Stimulated activated naive CD8-positive, alpha-beta T cell treated with anti-CD3 and anti-CD28 coated beads, Interleukin-15, Interleukin-2, amounts not matched to agents 100 U/mL and 50 U/mL, for 24 hours (primary cell): ENCODE data around the gene CDH8.
"Not testable (repeated sequence)": the region's sequence is repeated elsewhere in the genome, so short reads cannot be mapped to it uniquely, and the experiment has no call there.

ENCODE experiments used
- ATAC-seq: fragments of 150-1000 bp; cut with Tn5 transposase; one replicate; pipeline ENCODE4 v1.10.0; 2021
- DNase-seq: peaks from one replicate; pipeline ENCODE4 v3.0.0; 2021

Gene CDH8

DNA sequence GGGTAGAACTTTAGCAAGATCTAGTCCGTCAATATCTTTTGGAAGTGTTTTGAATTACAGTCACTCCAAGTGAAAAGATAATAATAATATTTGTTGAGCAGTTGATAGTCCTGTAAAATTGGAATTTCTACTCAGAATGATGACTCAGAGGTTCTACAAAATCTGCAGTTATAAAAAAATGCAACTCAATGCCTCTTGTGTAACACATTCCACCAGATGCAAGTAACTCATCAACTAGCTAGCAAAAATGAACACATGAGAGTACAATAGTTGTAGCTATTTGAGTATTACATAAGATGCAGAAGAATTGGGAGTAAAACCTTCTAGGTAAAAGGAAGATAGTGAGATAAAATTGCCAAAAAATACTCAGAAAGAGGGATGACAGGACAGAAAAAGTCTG lies 177.2 kb downstream of the CDH8 start:
- DNase-seq (no peak), ATAC-seq (no peak)

DNA sequence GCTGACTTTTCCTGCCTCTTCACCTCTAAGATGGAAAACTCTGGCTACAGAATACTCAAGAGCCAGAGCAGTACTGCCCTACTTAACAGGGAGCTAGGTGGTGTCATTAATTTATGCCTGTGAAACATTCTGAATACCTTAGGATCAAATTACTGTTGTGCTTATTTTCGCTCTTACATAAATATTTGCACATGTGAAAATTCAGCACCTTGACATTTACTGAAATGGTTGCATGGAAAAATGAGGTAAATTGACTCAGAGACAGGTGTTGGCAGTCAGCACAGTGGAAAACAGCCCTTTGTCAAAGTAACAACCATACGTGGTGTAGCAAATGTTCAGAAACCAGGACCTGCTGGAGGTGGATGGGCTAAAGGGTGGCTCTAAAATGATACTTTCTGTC lies 193.6 kb downstream of the CDH8 start:
- no peak for ATAC-seq
- DNase-seq = no peak

DNA sequence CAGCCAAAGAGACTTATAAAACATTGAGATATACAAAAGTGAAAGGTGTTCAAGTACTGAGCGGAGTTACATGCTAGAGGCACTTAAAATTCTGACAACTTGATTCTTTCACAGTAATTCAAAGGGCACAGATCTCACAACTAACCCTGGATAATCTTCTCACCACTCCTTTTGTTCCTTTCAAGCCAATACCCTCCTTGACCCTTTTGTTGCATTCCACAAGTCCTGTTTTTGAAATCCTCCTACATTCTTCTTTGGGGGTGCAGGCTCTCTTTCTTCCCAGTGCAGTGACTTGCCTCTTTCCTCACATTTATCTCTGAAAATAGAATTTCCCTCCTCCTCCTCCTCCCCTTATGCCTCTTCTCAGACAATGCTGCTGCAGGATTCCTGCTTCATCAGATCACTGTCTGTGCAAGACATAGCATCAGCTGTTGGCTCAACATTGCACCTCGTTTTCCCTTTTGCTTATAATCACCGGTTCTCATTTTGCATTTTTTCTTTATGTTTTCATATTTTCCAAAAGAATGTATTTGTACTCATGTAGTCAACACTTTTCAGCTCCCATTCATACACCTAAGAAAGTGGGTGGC lies 199.3 kb downstream of the CDH8 start:
- ATAC-seq = no peak
- DNase-seq = no peak

DNA sequence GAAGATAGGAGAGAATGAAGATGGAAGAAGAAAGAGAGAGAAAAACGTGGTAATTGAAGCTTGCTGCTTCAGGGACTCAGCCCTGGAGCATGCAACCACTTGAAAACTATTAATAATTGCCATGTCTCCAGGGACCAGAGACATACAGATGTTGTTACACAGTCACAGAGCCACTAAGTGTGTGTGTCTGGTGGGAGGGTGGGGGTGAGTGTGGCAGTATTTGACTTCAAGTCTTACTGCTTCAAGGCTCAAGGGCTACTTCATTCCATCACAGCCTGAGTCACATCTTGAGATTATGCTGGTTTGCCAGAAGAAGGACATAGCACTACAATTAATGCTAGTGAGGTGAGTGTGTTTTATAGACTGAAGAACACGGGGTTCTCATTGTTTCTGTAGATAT lies 202.2 kb downstream of the CDH8 start:
- ATAC-seq = no peak

DNA sequence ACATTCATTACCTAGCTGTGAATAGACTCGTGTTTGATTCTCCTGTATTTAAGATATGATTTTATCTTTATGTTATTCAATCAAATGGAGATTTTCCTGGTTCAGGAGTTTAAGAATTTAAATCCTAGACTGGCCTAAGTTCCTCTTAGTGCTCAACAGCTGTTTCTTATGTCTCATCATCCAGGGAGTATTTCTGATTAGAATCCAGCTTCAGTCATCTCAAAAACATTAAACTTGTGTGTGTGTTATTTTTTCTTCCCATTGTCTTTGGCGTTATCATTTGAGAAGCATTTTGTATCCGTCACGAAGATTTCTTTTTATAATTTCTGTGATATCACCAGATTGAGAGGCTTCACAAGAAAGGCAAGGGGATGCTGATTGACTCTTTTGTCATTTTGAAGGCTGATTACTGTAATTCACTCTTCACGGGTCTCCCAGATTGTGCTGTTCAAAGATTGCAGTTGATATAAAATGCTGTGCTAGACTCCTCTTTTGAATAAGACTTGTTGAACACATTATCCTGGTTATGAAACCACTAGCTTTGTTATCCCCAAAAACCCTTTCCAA lies 204.8 kb downstream of the CDH8 start:
- no peak for DNase-seq
- no peak for ATAC-seq

More for the DNA sequence above, 202.2 kb downstream of the CDH8 start:
- no peak for DNase-seq

DNA sequence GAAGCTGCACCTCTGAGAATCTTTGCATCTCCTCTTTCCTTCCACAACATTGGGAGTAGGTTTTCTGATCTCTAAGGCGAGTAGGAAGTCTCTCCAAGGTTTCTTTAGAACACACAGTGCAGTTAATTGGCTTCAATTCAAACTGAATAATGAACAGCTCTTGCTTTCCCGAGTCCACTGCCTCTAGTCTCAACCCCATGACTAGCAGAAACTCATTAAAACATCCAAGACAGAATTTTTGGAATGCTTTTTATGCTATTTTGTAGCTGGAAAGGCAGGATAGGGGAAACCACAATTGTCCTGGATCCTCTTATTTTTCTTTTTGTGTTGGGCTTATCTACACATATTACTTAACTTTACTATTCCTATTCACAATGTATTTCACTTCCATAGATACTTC lies 206.6 kb downstream of the CDH8 start:
- no peak for DNase-seq
- no peak for ATAC-seq

DNA sequence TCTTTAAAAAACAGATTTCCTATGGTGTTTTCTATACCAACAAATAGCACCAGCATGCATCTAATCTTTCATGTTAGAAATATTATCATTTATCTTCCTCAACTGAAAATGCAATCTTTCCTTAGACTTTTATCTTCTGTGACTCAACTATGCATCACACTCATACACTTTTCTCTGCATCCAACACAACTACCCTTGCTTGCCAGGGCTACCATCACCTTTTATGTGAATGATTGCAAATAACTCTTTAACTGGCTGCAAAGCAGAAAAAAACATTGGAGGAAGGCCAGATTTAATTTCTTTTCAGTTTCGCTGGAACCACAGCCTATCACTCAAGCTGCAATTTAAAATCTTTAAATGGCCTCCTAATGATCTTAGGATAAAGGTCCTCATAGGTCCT lies 212.9 kb downstream of the CDH8 start:
- ATAC-seq (no peak), DNase-seq (no peak)

DNA sequence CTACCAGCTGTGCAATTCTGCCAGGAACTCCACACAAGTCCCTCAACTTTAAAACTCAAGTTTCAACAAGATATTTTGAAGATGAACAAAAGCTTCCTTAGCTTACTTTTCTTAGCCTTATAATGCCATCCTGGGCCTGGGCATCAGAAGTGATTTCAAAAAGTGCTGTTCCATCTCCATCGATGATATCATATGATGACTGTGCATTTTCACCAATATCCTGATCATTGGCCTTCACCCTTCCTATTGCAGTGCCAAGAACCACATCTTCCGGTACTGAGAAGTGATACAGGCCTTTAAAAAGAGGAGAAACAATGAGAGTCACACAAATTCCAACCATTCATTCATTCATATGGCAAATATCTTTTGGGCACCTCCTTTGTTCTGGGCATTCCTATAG lies 215.4 kb downstream of the CDH8 start:
- DNase-seq = no peak
- no peak for ATAC-seq

DNA sequence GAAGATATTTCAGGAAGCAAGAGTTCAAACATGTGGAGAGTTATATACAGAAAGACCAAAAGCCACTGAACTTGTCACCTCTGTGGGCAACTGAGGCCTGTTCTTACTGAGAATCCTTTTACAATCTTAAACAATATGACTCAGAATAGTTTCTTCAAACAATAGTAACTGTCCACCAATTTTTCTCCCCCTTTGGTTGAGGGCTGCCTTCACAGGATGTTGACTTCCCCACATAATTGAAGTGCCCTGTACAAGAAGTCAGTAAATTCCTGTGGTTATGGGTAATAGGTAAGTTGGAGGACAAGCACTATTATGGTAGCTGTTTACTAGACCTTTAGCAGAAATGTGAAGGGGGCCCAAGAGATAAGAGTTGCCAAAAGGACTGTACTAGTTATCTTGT lies 215.8 kb downstream of the CDH8 start:
- no peak for DNase-seq
- ATAC-seq = no peak

DNA sequence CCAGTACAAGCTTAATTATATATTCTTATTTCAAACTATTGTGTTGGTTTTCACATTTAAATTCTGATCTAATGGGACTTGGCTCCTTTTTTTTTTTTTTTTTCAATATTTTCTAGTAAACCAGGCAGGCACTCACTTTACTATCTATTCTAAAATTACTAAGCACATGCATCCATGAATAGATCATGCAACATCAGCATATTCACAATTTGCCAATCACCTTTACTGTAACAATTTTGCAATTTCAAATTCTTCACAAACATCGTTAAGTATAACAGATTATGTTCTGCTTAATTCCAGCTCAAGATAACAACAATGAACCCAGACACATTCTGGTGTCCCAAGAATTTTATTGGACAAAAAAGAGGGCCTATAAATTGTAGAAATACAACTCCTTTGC lies 217.4 kb downstream of the CDH8 start:
- ATAC-seq (no peak), DNase-seq (no peak)

DNA sequence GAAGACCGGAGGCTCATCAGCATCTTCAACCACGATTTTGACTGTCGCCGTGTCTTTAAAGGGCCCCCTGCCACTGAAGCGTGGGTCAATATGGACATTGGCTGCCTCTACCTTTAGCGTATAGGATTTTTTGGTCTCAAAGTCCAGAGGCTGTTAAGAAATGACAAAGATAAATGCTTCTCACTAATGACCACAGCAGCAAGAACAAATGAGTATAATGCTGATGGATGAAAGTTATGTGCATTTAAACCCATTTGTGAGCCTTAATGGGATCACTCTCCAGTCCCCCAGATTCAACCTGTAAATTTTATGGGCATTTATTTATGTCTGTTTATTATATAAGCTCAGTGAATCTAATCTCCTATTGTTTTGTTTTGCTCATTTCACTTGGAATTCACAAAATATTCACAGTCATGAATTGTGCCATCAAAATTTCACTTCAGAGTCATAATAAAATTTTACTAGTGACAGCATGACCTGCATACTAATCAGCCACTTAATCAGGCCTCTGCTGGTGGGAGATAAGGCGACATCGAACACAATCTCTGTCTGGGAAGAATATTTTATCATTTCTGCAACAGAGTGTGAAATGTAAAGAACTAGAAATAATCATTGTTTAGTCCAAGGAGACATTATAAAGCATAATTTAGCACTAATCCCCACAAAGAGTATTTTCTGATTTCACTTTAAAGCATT lies 218.5 kb downstream of the CDH8 start:
- no peak for ATAC-seq
- no peak for DNase-seq

DNA sequence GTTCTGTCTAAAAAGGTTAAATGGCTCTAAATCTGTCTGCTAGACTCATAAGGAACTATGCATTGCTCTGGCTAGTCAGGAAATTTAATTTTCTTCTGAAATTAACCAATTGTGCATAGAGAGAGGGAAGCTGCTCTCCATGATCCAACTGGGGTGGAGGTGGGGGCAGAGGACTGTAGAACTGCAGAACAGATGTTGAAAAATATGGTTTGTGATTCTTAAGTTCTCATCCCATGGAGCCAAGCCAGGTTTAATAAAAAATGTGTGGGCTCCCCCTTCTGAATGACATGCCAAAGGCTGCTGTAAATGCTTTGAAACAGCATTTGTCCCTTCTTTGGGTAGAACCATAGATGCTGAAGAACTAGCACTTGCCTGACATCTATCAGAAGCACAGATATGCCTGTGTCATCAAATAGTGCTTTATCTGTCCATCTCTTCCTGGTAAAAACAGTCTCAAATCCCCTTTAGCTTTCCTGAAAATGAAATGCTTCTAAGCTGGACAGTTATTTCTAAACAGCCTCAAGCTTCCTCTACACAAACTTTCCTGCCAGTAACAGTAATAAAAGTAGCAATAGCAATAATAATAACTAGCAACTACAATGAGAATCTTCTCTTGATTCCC lies 221.4 kb downstream of the CDH8 start:
- ATAC-seq = no peak
- DNase-seq = no peak

DNA sequence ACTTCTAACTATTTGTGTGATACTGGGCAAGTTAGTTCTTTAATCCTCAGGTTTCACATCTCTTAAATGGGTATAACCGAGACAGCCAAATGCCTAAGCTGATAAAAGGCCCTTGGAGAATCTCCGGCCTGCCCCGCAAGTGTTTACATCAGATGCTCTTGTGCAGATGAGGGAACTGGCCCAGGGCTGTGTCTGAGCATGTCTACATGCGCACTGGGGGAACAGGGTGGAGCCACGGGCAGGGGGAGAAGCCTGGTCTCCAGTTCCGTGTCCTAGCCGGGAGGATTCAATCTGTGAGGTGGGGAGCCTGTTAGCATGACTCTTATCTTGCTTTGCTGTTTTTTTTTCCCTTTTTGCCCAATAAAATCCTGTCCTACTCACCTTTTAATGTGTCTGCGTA lies 222.9 kb downstream of the CDH8 start:
- no peak for DNase-seq
- ATAC-seq = no peak

DNA sequence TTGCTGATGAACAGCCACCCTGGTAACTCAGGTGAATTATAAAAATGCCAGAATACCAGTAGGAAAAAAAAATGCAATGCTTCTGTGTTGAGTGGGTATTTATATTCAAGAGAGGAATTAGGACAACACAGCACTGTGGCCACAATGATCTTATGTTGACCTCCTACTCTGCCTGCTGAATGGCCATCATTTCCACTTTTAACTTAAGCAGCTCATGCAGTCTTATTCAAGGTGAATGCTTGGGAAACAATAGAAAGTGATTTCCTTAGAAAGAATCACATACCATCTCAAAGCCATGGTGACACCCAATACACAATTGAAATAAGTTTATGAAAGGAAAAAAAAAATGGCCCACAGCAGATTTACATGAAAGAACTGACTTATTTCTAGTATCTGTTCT lies 224.0 kb downstream of the CDH8 start:
- DNase-seq (no peak), ATAC-seq (no peak)

DNA sequence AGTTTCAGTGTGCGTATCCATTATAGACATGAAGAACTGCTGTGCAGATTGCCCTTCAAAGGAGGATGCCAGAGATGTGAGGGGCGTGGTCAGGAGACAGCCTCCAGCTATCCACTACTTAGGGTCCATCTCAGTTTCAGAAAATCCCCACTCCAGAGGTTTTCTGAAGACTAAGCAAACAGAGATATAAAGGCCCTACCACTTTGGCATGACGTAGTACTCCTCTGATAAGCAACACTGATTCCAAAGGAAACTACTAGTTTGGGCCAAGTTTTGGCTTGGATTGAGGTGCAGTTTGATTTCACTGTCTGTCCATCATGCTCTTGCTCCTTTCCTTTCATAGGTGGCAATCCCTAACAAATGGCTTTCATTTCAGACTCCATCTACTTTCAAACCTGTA lies 228.7 kb downstream of the CDH8 start:
- DNase-seq (no peak), ATAC-seq (no peak)

DNA sequence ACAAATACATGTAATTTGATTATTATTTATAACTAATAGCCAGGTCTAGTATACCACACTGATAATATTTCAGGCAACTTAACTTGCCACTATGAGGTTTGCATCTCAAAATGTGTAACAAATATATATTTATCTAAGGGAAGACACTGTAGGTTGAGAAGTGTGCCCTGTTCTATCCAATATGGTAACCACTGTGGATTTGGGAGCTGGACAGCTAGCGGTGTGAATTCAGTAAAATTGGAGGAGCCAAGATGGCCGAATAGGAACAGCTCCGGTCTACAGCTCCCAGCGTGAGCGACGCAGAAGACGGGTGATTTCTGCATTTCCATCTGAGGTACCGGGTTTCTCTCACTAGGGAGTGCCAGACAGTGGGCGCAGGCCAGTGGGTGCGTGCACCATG lies 235.0 kb downstream of the CDH8 start:
- DNase-seq, ATAC-seq: not testable (repeated sequence)

DNA sequence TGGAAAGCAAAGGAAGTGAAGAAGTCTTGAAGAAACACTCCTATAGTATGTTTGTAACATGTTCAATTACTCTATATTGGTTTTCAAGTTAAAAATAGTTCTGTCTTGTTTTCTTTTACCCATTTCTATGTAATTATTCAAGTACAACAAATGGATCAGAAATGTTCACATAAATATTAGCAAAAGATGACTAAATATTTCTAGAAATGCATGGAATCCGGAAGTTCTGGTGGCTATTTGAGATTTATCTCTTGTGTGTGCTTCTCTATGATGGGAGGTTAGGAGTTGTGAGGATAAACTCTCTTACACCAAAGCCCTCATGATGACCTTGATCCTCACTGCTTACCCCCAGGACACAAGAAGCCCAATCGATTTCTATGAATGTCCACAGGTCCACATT lies 237.5 kb downstream of the CDH8 start:
- DNase-seq (no peak), ATAC-seq (no peak)

DNA sequence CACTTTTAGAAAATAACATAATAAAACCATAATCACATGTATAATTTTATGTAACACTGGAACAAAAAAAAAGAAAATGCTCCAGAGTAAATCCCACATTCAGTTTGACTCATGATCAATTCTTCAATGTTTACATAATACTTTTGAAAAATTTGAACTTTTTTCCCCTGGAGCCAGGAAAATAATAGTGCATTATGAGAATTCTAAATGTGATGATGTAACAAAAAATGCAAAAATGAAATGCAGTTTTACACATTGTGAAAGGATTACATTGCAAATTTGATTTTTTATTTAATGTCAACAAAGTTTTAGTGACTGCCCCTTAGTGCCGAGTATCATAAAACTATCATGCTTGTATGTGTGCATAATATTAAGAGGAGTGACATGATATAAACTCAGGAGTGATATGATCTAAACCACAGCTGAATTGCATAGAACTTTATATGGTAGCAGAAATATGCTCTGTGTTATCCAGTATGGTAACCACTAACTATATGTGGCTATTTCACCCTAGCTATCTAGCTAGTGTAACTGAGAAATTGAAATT lies 238.2 kb downstream of the CDH8 start:
- DNase-seq (no peak), ATAC-seq (no peak)

DNA sequence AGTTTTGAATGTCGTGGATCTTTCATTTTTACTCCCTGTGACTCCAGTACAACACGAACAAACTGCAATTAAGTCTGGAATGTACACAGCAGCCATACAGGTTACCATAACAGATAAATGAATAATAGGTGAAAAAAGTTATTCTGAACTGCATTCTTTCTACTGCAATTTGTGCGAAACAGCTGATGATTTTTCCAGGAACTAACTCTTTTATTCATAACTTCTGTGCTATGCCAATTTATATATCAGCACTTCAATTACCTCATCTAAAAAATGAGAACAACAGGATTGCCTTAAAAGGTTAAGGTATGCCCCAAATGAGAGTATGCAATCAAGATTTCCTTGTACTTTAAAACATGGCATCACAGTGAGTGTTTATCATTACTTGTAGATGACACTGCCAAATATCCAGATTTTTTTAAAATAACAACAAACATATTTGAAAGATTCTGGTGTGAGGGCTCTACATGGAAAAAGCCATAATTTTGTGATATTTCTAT lies 238.9 kb downstream of the CDH8 start:
- ATAC-seq (no peak), DNase-seq (no peak)

DNA sequence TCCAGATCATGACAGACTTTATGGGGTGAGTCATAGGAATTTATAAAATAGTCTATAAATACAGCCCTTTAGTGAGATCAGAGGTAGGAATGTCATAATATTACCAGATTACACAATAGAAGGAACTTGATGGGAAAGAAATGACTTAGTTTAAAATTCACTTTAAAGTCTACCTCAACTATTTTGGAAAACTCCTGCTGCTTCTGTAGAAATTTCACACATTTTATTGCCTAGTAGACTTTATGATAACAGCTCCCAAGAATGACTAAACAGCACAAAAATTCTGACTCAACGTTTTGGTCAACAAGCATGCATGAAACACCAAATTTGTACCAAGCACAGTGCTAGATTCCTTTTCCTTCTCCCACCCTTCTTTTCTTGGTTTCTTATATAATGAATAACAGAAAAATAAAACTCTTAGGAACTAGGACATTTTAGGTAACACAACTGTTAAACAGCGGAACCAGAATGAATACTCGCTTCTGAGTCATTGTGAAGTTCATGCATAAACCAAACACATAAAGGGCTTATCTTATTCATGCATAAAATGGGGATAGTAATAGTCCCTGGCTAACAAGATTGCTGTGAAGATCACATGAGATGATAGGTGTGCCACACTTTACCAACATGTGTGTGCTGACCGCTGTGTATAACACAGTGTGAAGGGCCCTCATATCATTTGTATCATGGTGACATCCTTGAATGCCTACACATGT lies 243.9 kb downstream of the CDH8 start:
- no peak for ATAC-seq
- DNase-seq = no peak

DNA sequence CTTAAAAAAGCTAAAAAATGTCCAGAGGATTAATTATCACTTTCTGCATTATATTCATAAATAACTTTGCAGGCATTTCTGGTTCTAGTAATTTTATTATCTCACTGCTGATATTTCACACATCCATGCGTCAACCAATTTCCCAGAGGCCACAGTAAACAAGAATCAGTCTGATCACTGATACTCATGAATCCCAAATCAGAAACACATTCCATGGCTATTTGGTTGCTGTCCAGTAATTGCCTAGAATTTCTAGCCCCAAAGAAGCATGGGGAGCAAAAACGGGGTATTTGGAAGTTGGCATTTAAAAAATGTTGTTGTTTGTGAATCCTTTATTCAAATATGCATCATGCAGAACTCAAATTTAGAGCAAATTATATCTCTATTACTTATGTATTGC lies 244.8 kb downstream of the CDH8 start:
- no peak for ATAC-seq
- DNase-seq = no peak

DNA sequence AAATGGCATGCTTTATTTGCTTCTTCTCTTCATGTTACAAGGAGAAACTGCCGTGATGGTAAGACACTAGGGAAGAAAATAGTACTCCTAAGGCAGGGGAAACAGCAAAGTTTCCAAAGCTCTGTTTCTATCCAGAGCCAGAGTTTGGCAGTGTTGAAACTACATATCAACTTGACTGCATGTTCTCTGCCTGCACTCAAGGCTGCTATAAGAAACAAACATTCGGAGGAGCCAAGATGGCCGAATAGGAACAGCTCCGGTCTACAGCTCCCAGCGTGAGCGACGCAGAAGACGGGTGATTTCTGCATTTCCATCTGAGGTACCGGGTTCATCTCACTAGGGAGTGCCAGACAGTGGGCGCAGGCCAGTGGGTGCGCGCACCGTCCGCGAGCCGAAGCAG lies 254.4 kb downstream of the CDH8 start:
- ATAC-seq, DNase-seq: not testable (repeated sequence)
